ENCODE measurements around the gene TNPO3. TPM values are rescaled to one million over a fixed set of nuclear protein-coding genes. Genes with fewer than 3 reads are reported as not detected.
"Not testable (repeated sequence)": the region's sequence is repeated elsewhere in the genome, so short reads cannot be mapped to it uniquely, and the experiment has no call there.

TNPO3 gene
- polyA plus RNA-seq, 12 donors = 28.7 to 34.6 (median 31.2) TPM; not detected in 1

DNA sequence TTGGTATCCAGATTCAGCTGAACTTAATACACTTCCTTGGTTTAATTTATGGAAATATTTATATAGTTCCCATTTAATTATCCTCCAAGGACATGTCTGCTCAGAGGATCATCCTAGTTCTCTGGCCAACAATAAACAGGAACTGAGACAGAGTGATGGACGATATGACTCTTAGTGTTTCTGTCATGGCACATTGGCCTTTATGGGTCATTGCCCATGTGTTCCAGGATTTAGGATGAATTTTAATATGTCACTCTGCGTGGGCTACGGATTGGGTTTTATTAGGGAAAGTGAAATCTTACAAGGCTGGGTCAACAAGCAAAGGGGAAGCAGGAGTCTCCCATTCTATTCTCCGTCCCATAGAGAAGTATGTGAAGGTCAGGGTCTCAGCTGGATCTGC is 18.8 kb upstream of the TNPO3 start:
- no peak for DNase-seq

DNA sequence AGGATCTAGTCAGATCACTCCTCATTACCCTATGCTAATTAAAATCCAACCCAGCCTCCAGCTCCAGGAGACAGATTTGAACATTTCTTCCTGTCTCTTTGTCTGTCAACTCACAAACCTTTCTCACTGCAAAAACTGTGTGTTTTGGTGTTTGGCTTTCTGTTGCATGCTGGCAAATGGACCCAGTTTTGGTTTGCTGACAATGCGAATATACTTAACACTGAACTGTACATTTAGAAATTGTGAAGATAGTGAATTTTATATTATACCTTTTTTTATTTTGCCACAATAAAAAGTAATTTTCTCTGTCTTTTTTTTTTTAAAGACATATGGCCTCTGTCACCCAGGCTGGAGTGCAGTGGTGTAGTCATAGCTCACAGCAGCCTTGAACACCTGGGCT is 18.3 kb upstream of the TNPO3 start:
- DNase-seq = no peak

- DNase-seq = no peak
Measured at GRCh38 chr7:129072479-129073011, 17.6 kb upstream of the TNPO3 start.

DNA sequence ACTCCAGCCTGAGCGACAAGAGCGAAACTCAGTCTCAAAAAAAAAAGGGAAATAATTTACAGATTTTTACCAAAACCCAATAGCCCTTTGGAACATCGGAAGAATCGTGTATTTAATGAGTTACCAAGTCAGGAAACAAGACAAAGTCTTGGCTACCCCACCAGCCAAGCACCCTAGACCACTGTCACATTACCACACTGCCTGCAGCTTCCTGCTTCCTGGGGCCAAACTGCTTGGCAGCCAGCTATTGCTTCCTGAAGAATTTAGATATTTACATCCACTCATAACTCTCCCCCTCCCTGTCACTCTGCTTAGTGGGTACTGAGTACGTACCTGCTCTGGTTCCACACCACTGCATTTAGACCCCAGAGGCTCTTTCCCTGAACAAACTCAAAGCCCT is 14.1 kb upstream of the TNPO3 start:
- DNase-seq = no peak

DNA sequence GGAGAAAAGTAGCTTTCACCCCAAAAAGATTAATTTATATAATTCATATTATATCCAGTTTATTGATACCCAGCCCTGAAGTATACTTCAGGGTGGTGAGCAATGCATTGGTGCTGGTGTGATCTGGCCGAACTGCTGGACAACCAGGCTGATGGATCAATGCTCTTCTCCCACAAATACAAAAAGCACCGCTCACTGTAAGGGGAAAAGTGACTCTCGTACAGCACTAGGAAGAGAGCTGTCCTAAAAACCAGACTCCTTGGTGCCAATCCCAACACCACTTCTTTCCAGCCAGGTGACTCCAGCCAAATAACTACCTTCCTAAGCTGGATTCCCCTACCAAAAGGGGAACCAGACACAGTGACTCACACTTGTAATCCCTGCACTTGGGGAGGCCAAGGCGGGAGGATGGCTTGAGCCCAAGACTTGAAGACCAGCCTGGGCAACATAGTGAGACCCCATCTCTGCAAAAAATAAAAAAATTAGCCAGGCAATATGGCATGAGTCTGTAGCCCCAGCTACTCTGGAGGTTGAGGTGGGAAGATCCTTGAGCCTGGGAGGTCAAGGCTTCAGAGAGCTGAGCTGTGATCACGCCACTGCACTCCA is 13.1 kb upstream of the TNPO3 start:
- DNase-seq = no peak

DNA sequence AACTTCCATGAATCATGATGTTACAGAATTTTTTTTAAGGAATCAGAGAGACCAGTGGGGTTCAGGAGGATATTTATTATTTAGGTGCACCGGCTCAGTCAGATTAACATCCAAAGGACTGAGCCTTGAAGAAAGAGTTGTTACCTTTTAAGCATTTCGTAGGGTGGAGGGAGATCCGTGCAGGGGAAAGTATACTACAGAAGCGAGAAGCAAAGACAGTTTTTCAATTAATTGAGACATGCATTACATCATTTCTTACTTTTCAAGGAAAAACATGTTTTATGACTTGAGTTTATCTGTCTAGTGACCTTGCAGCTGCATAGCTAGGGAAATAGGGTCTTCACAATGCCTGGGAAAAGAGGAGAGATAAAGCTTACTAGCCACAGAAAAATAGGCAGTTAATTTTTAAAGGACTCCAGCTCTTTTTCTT is 12.2 kb upstream of the TNPO3 start:
- DNase-seq = not testable (repeated sequence)

GRCh38 chr7:129066290-129067131 is 11.6 kb upstream of the TNPO3 start:
- no peak for DNase-seq

DNA sequence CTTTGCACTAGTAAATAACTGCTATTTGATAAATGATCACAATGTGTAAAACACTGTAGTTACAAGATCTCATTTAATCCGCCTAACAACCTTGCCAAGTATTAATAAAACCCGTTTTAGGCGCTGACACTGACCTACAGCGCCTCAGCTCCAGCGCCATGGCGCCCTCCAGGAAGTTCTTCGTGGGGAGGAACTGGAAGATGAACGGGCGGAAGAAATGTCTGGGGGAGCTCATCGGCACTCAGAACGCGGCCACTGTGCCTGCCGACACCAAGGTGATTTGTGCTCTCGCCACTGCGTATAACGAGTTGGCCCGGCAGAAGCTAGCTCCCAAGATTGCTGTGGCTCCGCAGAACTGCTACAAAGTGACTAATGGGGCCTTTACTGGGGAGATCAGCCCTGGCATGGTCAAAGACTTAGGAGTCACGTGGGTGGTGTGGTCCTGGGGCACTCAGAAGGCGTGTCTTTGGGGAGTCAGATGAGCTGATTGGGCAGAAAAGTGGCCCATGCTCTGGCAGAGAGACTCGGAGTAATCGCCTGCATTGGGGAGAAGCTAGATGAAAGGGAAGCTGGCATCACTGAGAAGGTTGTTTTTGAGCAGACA is 1.1 kb upstream of the TNPO3 start:
- no peak for DNase-seq

DNA sequence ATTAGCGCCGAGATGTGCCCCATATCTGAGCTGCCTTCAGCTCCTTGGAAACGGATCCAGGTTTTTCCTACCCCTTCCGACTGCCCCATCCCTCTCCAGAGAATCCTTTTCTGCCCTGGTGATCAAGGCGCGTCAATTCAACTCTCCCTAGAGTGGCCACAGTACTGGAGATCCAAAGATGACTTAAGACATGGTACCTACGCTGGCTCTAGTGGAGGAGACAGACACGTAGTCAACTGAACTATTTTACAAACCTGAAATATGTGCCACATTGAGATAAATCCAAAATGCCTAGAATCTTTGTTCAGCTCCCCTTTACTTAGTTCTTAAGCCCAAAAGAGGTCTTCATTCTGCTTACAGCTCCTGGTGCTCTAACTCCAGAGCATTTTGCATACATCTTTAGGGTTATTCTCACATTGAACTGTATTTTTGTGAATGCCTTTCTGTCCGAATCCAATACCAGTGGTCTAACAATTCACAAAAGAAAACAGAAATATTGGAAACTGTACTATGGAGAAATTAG is 444 bp upstream of the TNPO3 start:
- DNase-seq = no peak

DNA sequence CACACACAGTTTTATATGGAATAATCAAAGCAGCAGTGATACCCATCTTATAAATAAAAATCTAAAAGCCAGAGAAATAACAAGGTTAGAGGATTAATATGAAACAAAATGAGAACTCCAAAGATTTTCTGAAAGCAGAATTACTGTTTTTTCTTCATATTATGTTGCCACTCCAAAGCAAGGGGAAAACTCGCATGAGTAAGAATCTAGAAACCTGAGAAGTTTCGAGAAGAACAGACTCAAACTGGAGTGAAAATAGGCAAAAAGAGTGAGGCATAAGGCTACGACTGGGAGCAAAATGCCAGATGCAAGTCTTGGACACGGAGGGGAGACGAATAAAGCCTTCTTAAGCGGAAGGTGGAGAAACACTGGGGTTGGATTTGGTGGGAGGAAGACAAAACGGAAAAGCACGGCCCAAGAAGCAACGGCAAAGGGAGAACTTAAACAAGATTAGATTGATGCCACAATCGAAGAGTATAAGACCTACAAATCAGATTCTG is 923 bp downstream of the TNPO3 start:
- DNase-seq = no peak

DNA sequence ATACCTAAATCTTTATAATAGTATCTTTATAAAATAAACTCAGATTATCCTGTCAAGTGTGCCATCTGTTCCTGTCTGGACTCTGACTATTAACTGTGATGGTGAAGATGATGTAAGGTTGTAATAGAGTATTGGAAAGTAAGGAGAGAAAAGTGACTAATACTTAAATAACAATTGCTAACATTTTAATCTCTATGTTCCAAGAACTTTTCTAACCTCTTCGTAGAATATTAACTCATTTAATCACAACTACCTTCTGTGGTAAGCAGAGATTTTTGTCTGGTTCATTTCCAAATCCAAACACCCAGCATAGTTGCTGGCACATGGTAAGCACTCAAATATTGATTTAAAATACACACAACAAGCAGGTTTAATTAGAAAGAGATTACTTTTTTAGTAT is 2.5 kb downstream of the TNPO3 start:
- no peak for DNase-seq

DNA sequence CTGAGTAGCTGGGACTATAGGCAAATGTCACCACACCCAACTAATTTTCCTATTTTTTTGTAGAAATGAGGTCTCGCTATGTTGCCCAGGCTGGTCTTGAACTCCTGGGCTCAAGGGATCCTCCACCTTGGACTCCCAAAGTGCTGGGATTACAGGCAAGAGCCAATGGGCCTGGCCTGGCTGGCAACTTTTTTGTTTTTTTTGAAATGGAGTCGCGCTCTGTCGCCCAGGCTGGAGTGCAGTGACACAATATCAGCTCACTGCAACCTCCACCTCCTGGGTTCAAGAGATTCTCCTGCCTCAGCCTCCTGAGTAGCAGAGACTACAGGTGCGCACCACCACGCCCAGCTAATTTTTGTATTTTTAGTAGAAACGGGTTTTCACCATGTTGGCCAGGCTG is 3.5 kb downstream of the TNPO3 start:
- DNase-seq = not testable (repeated sequence)

DNA sequence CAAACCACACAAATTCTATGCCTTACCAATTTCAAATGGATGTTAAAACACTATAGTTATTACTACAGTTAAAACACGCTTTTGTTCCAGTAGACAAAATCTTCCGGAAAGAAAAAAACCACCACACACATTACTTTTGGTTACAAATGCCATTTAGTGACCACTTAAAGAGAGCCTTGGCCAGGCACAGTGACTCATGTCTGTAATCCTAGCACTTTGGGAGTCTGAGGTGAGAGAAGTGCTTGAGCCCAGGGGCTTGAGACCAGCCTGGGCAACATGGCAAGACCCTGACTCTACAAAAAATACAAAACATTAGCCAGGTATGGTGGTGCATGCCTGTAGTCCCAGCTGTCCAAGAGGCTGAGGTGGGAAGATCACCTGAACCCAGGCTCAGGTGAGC is 7.2 kb downstream of the TNPO3 start:
- DNase-seq = no peak

GRCh38 chr7:129045682-129046081 is 9.2 kb downstream of the TNPO3 start:
- DNase-seq = no peak

DNA sequence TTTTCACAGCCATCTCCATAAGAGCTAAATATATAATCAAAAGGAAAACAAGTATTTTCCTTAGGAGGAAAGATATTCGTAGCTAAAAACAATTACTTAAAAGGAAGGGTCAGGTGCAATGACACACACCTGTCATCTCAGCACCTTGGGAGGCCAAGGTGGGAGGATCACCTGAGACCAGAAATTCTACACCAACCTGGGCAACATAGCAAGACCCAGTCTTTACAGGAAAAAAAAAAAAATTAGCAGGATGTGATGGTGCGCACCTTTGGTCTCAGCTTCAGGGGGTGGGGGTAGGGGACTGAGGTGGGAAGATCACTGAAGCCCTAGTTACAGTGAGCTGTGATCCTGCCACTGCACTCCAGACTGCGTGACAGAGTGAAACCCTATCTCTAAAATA is 11.9 kb downstream of the TNPO3 start:
- no peak for DNase-seq

GRCh38 chr7:129041142-129042085 is 13.5 kb downstream of the TNPO3 start:
- no peak for DNase-seq

DNA sequence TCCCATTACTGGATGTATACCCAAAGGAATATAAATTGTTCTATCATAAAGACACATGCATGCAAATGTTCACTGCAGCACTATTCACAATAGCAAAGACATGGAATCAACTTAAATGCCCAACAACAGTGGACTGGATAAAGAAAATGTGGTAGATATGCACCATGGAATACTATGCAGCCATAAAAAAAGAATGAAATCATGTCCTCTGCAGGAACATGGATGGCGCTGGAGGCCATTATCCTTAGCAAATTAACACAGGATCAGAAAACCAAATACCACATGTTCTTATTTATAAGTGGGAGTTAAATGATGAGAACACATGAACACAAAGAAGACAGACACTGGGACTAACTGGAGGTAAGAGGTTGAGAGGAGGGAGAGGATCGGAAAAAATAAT is 16.4 kb downstream of the TNPO3 start:
- not testable (repeated sequence) for DNase-seq

GRCh38 chr7:129037585-129037984 is 17.3 kb downstream of the TNPO3 start:
- no peak for DNase-seq

DNA sequence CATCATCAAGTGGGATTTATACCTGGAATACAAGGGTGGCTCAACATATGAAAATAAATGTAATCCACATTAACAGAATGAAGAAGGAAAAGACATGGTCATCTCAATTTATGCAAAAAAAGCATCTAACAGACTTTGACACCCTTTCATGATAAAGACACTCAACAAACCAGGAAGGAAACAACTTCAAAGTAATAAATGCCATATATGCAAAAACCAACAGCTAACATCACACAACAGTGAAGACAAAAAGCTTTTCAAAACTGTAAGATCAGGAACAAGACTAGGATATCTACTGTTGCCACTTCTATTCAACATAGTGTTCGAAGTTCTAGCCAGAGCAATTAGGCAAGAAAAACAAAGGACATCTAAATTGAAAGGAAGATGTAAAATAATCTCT is 22.9 kb downstream of the TNPO3 start:
- DNase-seq = no peak

GRCh38 chr7:129030440-129030839 is 24.5 kb downstream of the TNPO3 start:
- DNase-seq = no peak

DNA sequence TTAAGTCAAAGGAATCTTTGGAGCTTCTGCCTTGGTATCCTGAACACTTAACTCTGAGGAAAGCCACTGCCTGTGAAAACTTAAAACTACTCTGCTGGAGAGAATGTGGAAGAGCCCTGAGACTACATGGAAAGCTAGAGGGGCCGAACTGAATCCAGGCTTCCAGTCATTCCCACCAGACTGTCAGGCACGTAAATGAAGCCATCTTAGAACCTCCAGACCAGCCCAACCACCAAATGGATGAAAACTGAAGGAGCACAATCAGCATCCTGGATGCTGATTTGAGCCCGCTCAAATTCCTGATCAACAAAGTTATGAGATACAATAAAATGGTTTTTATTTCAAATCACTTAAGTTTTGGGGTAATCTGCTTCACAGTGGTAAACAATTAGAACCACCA is 30.8 kb downstream of the TNPO3 start:
- DNase-seq = no peak
